WTC11 (cell line): ENCODE data around the gene TRIM50. TPM values are rescaled to one million over a fixed set of nuclear protein-coding genes. Genes with fewer than 3 reads are reported as not detected.
"Not testable (repeated sequence)": the region's sequence is repeated elsewhere in the genome, so short reads cannot be mapped to it uniquely, and the experiment has no call there.

Experiments
- ATAC-seq: fragments of 200-7000 bp; cut with Tn5 transposase; 2 replicates; pipeline ENCODE4 v1.10.0; 2021; ENCODE audit warnings: mild to moderate bottlenecking, moderate library complexity
- CTCF ChIA-PET: fragments of 300-600 bp; sonication (Branson Sonifier 250); formaldehyde crosslinking; loops from one replicate; lab custom pipeline; 2021; ENCODE audit warnings: antibody characterized with exemption; lab: Charles Lee
- POLR2A ChIA-PET: fragments of 350-600 bp; sonication (Branson Sonifier 250); formaldehyde crosslinking; loops from one replicate; lab custom pipeline; 2021; ENCODE audit warnings: antibody characterized with exemption; lab: Charles Lee
- DNase-seq: peaks from one replicate; pipeline ENCODE4 v3.0.0; 2021; ENCODE audit warnings: low spot score
- H3K27ac Mint-ChIP-seq: 2 replicates; pipeline ENCODE4 v1.8.0; 2021; ENCODE audit warnings: mixed read lengths
- H3K27me3 Mint-ChIP-seq: 2 replicates; pipeline ENCODE4 v1.8.0; 2021; ENCODE audit warnings: low read depth, mild to moderate bottlenecking, moderate library complexity, mixed read lengths
- H3K36me3 Mint-ChIP-seq: 2 replicates; pipeline ENCODE4 v1.8.0; 2021; ENCODE audit warnings: mixed read lengths
- H3K4me1 Mint-ChIP-seq: 2 replicates; pipeline ENCODE4 v1.8.0; 2022; ENCODE audit warnings: mixed read lengths
- H3K4me3 Mint-ChIP-seq: 2 replicates; pipeline ENCODE4 v1.8.0; 2021; ENCODE audit warnings: mild to moderate bottlenecking, moderate library complexity, mixed read lengths
- H3K9me3 Mint-ChIP-seq: 2 replicates; pipeline ENCODE4 v1.8.0; 2021; ENCODE audit warnings: mixed read lengths
- total RNA-seq: library from RNA; stranded (reverse); gene quantifications from 3 replicates; pipeline ENCODE4 v1.2.3, GENCODE V29; 2021
- TF ChIP-seq, protein P1 (sequence below): fragments of 200-600 bp; IDR thresholded peaks from 2 replicates; pipeline ENCODE4 v1.8.0; 2022; ENCODE audit warnings: antibody characterized with exemption

Gene TRIM50
- total RNA-seq, 1 experiment from 2014 or later: 0.15 TPM

- H3K36me3 Mint-ChIP-seq: peaks cover 17% of the 10 kb centered on the region
- TF ChIP-seq, protein P1, sequence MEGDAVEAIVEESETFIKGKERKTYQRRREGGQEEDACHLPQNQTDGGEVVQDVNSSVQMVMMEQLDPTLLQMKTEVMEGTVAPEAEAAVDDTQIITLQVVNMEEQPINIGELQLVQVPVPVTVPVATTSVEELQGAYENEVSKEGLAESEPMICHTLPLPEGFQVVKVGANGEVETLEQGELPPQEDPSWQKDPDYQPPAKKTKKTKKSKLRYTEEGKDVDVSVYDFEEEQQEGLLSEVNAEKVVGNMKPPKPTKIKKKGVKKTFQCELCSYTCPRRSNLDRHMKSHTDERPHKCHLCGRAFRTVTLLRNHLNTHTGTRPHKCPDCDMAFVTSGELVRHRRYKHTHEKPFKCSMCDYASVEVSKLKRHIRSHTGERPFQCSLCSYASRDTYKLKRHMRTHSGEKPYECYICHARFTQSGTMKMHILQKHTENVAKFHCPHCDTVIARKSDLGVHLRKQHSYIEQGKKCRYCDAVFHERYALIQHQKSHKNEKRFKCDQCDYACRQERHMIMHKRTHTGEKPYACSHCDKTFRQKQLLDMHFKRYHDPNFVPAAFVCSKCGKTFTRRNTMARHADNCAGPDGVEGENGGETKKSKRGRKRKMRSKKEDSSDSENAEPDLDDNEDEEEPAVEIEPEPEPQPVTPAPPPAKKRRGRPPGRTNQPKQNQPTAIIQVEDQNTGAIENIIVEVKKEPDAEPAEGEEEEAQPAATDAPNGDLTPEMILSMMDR: peak; percentile 20; the same call in 1 of the 2 replicates
- TF ChIP-seq, all 79 proteins: peak for 1; not testable (repeated sequence) for 78
- H3K27me3 Mint-ChIP-seq, H3K9me3 Mint-ChIP-seq, H3K27ac Mint-ChIP-seq, CTCF ChIA-PET, DNase-seq, H3K4me1 Mint-ChIP-seq, H3K4me3 Mint-ChIP-seq, POLR2A ChIA-PET: not testable (repeated sequence)
- ATAC-seq: peak; percentile 86
Measured at GRCh38 chr7:73301108-73301507, 26.8 kb downstream of the TRIM50 start.

DNA sequence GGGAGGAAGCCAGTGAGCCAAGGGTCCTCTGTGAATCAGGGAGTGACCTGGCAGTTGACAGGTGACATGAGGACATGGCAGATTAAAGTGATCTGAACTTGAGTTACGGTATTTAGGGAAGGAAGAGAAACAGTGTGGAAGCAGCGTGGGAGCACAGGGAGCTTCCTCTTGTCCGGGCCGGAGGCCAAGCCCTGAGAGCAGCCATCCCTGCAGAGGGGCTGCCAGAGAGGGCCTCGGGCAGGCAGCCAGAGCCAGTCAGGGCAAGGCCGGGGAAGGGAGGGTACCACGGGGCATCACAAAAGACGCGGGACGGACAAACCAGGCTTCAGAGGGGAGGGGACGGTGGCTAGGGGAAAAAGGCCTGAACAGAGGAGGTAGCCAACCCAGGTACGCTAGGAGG lies 28.1 kb downstream of the TRIM50 start:
- H3K27ac Mint-ChIP-seq, ATAC-seq, POLR2A ChIA-PET, H3K4me1 Mint-ChIP-seq, CTCF ChIA-PET, DNase-seq, H3K27me3 Mint-ChIP-seq, H3K9me3 Mint-ChIP-seq, H3K4me3 Mint-ChIP-seq: not testable (repeated sequence)
- peaks cover 12% of the 10 kb centered on the region for H3K36me3 Mint-ChIP-seq

DNA sequence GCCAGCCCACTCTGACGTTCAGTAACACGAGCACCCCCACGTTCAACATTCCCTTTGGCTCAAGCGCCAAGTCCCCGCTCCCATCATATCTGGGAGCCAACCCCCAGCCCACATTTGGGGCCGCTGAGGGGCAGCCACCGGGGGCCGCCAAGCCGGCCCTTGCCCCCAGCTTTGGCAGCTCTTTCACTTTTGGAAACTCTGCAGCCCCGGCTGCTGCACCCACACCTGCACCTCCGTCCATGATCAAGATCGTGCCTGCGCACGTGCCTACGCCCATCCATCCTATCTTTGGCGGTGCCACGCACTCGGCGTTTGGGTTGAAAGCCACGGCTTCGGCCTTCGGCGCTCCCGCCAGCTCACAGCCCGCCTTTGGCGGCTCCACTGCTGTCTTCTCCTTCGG lies 30.2 kb downstream of the TRIM50 start:
- DNase-seq, H3K4me3 Mint-ChIP-seq, H3K36me3 Mint-ChIP-seq, H3K27ac Mint-ChIP-seq, CTCF ChIA-PET, H3K27me3 Mint-ChIP-seq, H3K9me3 Mint-ChIP-seq, ATAC-seq, H3K4me1 Mint-ChIP-seq, POLR2A ChIA-PET: not testable (repeated sequence)

GRCh38 chr7:73297235-73297634 lies 30.6 kb downstream of the TRIM50 start:
- H3K9me3 Mint-ChIP-seq, H3K4me3 Mint-ChIP-seq, ATAC-seq, H3K27me3 Mint-ChIP-seq, CTCF ChIA-PET, H3K4me1 Mint-ChIP-seq, H3K27ac Mint-ChIP-seq, H3K36me3 Mint-ChIP-seq, DNase-seq, POLR2A ChIA-PET: not testable (repeated sequence)

GRCh38 chr7:73277210-73277609 lies 50.7 kb downstream of the TRIM50 start:
- H3K27me3 Mint-ChIP-seq, H3K4me1 Mint-ChIP-seq, ATAC-seq, DNase-seq, H3K36me3 Mint-ChIP-seq, CTCF ChIA-PET, H3K9me3 Mint-ChIP-seq, POLR2A ChIA-PET, H3K4me3 Mint-ChIP-seq, H3K27ac Mint-ChIP-seq: not testable (repeated sequence)

- H3K27me3 Mint-ChIP-seq, H3K4me3 Mint-ChIP-seq, H3K36me3 Mint-ChIP-seq, DNase-seq, POLR2A ChIA-PET, H3K4me1 Mint-ChIP-seq, ATAC-seq, CTCF ChIA-PET, H3K9me3 Mint-ChIP-seq, H3K27ac Mint-ChIP-seq: not testable (repeated sequence)
Measured at GRCh38 chr7:73267813-73268212, 60.1 kb downstream of the TRIM50 start.

DNA sequence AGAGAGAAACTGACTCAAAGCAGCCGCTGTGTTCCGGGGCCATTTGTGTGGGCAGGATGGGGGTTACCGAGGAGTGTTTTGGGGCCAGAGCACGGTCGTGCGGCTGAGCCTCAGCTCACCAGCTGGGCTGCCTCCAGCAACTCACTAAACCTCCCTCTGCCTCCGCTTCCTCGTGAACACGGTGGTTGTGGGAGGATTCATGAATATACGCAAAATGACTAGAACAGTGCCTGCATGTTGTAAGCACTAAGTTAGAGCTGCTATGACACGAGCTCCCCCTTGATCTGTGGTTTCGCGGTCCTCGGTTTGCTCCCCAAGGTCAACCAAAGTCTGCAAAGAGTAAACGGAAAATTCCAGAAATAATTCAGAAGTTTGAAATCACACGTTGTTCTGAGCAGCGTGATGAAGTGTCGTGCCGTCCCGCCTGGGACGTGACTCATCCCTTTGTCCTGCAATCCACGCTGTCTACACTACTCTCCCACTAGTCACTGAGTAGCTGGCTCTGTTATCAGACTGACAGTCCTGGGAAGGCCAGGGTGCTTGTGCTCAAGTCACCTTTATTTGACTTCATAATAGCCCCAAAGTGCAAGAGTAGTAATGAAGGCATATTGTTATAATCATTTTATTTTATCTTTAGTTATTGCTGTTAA lies 61.0 kb downstream of the TRIM50 start:
- H3K36me3 Mint-ChIP-seq, H3K4me1 Mint-ChIP-seq, POLR2A ChIA-PET, H3K27me3 Mint-ChIP-seq, CTCF ChIA-PET, H3K27ac Mint-ChIP-seq, H3K9me3 Mint-ChIP-seq, H3K4me3 Mint-ChIP-seq, DNase-seq: not testable (repeated sequence)
- ATAC-seq: peak; percentile 48; the same call in 1 of the 2 replicates

Other genes with a start within 250 kb of the TRIM50 start
- gene SPDYE9, start 242.0 kb downstream of the TRIM50 start, total RNA-seq: not detected in 3 replicates
- gene NSUN5, start 19.3 kb downstream of the TRIM50 start, total RNA-seq: 57.0 to 62.2 TPM (median 62.2 TPM) in 3 replicates
- 0.09 to 0.11 TPM in 2 of 3 replicates, not detected in the other for gene FKBP6, start 79 bp upstream of the TRIM50 start, total RNA-seq
- gene FZD9, start 105.7 kb upstream of the TRIM50 start, total RNA-seq: 4.0 to 5.2 TPM (median 4.5 TPM) in 3 replicates
- gene BAZ1B, start 194.2 kb upstream of the TRIM50 start, total RNA-seq: 64.9 to 66.5 TPM (median 66.3 TPM) in 3 replicates
- gene BCL7B, start 229.6 kb upstream of the TRIM50 start, total RNA-seq: 26.0 to 28.5 TPM (median 27.7 TPM) in 3 replicates